HG03066 (cell line): ENCODE measurements around the gene TULP1.

ENCODE experiments used
- ATAC-seq: cut with Tn5 transposase; IDR thresholded peaks from one replicate; pipeline ENCODE4 v1.9.1; 2021; ENCODE audit warnings: low read depth; ENCODE audit not compliant: unreplicated experiment

Gene TULP1

DNA sequence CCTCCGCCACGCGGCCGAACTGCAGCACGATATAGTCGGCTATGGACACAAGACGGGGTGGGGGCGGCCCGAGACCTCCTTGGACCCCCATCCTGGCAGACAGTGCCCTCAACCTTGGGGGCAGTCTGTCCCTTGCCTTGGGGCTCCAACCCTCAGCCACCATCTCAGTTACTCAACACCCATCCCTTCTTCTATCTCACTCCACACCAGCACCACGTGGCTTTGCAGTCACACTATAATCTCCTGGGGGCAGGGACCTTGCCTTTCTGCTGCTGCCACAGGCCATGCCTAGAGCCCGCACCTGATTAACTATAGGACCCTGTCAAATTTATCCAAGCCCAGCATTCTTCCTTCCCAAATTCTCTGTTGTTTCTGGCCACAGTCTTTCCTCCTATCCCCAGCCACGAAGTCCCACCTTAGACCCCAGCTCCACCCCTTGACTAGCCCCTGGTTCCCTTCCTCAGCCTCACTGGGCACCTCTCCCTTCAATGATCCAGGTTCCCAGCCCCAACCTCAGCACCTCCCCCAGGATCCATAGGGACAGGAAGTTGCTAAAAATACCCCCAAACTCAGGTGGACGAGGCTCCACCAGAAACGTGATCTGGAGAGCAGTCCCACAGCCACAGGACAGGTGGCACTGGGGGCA lies 14.2 kb downstream of the TULP1 start:
- no peak for ATAC-seq

DNA sequence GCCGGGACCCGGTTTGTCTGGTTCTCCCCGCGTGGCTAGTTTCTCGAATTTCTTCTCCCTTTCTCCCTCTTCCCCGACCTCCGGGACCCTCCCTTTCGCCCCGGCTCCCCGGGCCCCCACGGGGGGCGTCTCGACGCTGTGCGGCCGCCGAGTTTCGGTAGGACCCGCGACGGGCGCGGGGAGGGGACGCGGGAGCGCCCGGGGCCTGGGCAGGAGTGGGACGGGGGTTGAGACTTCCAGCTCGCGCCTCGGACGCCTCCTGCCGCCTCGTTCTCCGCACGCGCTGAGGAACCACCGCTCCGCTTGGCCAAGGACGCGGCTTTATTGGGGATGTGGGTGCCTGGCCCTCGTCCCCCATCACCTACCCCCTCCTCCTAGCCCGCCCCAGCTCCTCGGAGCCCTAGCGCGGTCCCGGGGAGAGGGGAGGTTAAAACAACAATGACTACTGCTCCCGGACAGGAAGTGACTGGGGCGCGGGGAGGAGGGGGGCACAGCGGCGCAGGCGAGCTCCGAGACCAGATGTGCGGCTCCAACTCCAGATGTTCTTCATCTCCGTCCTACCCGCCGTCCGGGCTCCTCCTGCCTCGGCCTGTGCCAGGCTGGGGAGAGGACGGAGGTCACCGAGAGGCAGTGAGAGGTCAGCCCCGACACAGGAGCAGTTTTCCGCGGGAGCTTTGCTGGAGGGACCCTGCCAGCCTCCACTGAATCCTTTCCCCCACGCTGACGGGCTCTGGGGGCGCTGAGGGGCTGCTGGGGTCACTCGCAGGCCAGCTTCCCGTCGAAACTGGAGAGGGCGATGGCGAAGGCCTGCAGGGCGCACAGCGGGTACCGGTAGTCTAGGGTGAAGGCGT lies 14.9 kb downstream of the TULP1 start:
- ATAC-seq: no peak

DNA sequence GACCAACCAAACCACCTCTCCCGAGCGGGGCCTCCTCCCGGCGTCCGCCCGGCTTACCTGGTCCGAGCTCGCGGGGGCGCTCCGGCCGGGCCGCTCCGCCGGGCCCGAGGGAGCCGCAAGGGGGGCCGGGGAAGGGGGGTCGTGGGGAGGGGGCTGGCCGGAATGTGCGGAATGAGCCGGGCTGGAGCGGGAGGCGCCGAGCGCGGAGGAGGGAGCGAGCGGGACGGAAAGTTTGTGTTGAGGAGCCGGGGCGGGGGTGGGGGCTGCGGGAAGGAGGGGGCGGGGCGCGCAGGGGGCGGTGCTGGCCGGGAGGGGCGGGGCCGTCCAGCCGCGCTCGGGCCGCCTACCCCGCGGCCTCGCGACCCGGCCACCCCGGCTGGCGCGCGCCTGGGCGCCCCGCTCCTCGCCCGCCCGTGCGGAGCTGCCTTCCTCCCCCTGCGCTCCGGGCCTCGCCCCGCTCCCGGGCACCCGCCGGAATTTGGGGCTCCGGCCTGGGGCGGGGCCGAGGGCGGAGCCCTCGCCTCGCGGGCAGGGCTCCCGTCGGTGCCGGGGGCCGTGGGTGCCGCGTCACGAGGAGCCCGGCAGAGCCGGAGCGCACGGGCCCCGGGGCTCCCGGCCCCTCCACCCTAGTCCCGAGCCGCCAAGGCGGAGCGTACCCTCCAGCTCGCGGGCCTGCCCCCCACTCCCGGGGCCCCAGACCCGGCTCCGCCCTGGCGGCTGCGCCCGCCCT lies 15.7 kb downstream of the TULP1 start, which contains the start of gene TEAD3:
TSS of gene TEAD3 (minus strand) at position 239 of the 730 bp plus-strand sequence.
- no peak for ATAC-seq

DNA sequence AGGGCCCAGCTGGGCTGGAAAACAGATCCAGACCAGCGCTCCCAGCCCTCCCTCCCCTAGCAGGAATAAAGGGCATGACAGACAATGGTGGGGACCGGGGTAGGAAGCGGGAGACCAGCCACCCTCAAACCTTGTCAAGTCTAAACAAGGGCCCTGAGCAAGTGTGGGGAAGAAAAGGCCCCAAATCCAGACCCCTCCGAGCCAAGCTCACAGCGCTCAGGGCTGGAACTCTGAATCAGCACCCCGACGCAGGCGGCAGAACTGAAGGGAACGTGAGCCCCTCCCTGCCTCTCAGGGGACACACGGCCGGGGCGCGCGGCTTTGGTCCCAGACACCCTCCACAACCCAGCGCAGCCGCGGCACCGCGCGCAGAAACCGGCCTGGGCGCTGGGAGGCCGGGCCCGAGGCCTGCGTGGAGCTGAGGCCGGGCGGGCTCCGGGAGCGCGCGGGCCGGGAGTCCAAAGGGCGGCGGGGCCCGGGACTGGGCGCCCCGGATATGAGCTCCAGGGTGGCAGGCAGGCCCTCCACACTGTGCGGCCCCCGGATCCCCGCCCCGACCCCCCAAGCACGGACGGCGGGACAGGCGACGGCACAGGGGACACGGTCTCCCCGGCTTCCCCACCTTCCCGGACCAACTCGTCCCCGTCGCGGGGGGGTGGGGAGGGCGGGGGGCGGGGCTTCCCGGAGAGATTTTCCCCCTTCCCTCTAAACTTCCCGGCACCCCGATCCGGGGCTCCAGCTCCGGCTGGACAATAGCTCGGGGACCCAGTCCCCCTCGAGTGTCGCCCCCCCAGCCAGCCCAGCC lies 16.5 kb downstream of the TULP1 start:
- ATAC-seq: no peak

DNA sequence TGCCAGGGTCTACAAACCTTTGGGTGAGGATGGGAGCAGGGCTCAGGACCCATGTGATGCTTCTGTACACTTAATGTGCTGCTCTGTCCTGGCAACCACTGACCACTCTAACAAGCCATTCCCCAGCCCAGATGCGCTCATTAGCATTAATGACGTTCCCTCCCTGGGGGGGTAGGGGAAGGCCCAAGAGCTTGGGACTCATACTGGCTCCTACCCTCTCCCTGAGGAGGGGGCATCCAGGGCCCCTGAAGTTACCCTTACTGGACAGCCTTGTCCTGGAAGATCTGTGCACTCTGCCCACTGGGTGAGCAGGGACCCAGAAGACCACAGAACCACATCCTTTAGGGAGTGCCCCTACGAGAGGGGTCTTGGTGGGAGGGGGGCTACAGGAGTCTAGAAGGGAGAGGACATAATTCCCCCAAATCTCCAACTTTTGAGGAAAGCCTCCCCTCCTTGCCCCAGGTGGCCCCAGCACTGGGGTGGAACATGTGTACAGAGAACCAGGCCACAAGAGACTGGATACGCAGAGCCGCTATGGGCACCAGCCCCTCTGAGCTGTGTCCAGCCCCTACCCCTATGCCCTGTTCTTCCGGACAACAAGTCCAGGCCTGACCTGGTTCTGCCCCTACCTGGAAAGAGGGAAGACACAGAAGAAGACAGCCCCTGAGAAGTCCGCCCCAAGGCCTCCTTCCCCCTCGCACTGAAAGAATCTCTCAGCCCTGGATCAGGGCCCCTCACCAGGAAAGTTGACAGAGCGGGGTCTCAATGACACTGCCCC lies 17.2 kb downstream of the TULP1 start:
- ATAC-seq: no peak

DNA sequence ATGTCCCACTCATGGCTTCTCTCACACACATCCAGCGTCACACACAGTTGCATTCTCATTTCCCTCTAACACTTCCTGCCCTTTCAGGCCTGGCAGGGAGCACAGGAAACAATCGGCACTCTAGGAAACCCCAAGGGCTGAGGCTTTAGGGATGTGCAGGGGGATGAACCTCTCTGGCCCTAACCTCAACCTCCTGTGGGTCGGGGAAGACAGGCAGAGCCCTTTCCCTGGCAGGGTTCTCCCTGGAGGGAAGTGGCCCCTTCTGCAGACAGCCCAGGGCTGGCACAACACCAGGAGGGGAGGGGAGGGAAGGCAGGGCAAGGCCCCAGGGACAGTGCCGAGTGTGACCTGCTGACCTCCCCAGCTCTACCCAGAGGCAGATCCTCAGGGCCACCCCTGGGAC lies 18.5 kb downstream of the TULP1 start:
- no peak for ATAC-seq

DNA sequence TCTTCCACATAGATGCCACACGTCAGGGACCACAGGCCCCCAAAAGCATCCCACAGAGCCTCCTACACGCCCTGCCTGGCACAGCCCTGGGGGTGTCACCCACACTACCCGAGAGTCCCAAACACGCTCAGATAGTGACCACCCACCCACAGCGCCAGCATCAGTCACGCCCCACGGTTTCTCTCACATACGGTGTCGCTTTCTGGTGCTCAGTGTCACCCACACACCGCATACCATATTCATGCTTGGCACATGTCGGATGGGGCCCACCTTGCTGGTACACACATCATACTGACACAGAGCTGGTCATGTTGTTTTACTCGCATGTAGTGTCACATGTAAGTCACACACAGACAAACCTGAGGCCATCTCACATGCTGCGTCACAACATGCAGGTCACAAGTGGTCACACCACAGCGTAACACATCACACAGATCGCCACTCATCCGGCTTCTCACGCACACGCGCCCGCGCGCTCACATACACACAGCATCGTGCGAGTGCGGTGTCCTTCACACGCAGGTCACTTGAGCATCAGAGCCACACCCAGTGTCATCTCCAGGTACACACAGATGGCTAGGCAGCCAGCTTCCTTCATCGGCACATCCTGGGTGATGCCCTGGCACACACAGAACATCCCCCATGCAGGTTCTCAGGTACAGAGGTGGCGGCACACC lies 19.3 kb downstream of the TULP1 start:
- no peak for ATAC-seq

DNA sequence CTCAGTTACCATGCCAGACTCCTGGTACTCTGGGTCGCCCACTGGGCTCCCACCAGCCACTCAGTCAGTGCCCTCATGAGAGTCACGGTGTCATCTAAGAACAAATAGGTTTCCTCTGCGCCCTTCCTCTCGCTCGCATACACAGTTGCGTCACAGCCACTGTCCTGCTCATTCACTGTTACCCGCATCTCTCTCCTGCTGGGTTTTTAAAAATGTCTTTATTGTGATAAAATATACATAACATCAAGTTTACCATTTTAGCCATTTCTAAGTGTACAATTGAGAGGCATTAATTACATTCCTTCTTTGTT lies 19.8 kb downstream of the TULP1 start:
- no peak for ATAC-seq

DNA sequence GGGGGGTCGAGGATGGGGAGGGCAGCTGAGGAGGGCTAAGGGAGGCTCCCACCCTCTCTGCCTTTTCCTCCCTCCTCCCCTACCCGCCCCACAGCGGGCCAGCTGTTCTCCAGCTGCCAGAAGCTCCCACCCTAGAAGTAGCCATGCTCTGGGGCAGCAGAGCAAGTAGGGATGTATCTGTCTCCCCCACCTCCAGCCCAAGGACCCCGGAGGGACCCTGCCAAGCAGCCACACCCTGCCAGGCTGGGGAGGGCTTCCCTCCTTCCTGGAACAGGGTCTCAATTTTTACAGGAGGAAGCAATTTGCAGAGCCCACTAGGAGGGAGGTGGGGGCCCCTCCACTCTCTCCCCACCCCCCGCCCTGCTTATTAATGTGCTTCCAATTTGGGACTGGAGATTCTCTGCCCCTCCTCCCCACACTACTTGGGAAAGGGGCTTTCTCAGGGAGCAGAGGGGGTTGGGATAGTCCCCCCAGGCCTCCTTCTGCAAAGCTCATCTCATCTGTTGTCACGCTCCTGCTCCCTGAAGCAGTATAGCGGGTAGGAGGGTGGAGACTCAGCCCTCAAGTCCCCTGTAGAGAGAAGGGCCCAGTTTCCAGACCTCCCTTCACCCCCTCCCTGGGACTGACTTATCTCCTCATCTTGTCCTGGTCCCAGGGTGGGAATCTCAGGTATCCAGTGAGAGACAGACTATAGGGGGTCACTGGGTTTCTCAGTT lies 20.3 kb downstream of the TULP1 start:
- no peak for ATAC-seq

DNA sequence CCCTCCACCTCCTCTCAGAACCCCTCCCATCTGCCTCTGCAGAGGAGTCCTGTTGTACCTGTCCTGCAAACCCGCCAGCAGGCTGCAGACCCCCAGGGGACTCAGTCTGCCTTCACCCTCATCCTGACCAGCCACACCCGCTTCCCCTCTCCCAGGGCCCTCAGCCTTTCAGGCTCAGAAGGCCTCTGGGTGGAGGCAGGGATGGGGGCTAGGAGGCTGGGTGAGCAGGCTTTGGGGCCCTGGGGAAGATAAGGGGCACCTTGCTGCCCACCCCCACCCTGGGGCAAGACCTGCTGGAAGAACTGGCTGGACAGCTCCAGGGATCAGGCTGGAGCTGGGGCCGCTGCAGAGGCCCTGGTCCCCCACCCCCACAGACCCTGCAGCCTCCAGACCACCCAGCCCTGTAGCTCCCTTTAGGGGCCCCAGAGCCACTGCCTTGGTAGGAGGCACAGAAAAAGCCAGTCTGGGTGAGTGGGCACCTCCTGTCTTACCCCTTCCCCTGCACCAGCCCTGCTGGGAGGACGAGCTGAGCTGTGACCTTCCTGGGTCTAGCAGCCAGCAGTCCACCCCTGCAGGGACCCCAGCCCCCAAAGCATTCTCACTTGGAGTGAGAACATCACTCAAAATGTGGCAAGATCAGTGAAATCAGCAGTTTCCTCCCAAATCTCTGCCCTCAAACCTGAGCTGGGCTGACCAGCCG lies 21.0 kb downstream of the TULP1 start:
- ATAC-seq: no peak

DNA sequence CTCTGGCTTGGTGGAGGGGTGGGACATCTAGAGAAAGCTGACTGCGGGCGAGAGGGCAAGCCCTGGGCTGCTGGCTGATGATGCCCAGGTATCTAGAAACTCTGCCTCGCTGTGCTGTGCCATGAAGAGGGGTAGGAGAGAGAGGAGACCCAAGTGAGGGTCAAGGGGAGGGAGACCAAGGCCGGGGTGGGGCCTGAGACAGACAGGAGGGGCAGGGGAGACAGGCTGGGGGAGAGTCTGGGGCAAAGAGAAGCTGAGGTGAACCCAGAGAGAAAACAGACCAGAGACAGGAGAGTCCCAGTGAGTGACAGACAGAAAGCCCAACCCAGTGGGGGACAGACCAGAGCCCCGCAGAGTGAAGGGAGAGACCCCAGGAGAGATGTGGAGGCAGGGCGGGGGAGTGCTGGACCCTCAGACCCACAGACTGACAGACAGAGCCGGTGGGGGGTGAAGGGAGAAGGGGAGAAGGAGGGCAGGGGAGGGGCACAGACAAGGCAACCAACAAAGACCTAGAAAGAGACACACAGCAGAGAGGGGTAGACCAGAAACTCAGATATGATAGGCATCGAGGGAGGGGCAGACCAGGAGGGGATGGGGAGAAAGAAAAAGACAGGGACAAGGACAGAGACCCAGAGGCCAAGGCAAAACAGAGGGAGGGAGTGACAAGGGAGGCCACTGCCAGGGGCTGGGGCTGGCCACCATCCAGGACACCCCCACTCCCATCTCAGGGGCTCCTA lies 21.7 kb downstream of the TULP1 start:
- no peak for ATAC-seq

DNA sequence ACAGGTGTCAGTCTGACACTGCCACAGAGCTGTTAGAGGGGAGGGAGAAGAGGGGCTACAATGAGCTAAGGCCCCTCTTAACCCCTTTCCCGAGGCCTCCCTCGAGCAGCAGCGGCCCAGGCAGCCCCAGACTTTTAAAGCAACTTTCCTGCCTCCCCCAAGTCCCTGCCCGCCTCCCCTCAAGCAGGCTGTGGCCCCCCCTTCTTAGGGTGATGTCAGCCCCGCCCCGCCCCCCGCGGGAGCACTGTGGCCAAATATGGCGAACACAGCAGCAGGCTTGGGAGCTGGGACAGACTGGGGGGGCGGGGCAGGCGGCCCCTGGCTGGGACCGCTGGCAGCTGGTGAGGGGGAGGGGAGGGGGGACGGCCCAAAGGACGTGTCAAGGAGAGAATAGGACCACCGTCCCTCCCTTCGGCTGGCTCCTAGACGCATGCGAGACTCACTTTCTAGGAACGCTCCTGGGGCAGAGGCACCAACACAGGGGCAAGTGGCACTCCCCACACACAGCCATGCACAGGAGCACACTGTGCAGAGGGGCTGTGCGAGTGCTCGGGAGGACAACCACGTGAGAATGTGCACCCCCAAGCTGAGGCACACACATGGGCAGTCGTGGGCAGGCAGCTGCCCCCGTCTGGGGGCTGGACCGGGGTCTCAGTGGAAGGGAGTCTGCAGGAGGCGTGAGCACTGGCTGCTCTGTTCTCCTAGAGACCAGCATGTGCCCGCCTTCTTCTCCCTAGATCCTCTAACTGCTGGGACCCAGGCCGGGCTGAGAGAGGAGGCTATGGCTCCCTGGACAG lies 22.5 kb downstream of the TULP1 start:
- no peak for ATAC-seq

DNA sequence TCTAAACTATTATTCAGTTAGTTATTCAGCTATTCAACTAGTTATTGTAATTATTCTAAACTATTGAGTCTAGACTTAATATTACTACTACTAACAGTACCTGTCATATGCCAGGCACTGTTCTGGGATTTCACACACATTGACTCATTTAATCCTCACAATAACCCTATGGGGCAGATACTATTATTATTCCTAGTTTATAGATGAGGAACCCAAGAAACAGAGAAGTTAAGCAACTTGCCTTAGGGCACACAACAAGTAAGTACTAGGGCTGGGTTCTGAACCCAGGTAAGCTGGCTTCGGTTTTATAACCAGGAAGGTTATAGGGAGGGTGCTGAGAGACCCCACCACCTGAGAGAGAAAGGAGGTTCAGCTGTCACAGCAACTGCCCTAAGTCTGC lies 23.6 kb downstream of the TULP1 start:
- ATAC-seq: no peak

DNA sequence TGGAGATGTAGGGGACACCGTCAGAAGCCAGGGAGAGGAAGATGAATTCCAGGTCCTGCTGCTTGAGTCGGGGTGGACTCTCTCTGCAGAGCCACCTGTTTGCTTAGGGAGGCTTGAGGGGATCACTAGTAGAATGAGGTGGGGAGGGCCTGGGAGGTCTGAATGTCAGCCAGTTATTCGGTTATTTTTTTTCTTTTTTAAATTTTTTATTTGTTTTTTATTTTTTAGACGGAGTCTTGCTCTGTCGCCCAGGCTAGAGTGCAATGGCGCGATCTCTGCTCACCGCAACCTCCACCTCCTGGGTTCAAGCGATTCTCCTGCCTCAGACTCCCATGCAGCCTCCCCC lies 24.2 kb downstream of the TULP1 start:
- no peak for ATAC-seq

DNA sequence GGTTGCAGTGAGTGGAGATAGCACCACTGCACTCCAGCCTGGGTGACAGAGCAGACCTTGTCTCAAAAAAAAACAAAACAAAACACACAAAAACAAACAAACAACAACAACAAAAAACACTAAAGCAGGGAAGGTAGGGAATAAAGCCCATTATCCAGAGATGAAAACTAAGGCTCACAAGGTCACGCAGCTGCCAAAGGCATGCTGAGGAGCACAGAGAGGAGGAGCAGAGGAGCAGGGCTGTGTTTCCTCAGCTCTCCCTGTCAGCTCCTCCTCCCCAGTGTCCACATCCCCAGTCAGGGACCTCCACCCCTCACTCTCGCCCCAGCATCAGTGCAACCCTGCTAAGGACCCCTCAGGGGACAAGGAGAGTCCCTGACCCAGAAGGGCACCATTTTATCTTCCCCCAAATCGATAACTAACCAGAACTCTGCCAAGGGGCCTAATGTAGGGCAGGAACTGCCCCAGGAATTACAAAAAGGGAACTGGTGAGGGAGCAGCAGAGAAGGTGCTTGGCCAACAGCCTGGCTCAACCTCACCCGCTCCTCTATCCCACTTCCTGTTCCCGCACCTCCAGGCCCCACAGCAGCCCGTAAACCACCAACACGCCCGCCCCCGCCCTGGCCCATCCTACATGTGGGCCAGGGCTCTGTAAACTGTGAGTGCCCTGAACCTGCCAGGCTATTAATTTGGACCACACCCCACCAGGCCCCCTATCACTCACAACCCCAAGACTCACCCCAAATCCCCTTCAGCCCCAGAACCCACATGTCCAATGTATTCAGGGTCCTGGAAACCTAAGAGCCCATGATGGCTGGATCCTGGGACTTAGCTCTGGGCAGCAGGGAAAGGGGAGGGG lies 24.8 kb downstream of the TULP1 start:
- ATAC-seq: no peak
